Hindlimb muscle (tissue), 1 donor: ENCODE results near the gene SLC7A10. TPM values are rescaled to one million over a fixed set of nuclear protein-coding genes. Genes with fewer than 3 reads are reported as not detected.
"Not testable (repeated sequence)": the region's sequence is repeated elsewhere in the genome, so short reads cannot be mapped to it uniquely, and the experiment has no call there.

ENCODE experiments used
- DNase-seq: peaks from one replicate; pipeline ENCODE4 v3.0.0-alpha.2; 2013
- polyA plus RNA-seq: library from polyadenylated mRNA; unstranded; fragments of 120-200 nt; gene quantifications from one replicate; pipeline ENCODE4 v1.2.1, GENCODE V29; 2013; ENCODE audit not compliant: insufficient read length

The SLC7A10 gene
- polyA plus RNA-seq, 1 donor = 10.8 TPM

DNA sequence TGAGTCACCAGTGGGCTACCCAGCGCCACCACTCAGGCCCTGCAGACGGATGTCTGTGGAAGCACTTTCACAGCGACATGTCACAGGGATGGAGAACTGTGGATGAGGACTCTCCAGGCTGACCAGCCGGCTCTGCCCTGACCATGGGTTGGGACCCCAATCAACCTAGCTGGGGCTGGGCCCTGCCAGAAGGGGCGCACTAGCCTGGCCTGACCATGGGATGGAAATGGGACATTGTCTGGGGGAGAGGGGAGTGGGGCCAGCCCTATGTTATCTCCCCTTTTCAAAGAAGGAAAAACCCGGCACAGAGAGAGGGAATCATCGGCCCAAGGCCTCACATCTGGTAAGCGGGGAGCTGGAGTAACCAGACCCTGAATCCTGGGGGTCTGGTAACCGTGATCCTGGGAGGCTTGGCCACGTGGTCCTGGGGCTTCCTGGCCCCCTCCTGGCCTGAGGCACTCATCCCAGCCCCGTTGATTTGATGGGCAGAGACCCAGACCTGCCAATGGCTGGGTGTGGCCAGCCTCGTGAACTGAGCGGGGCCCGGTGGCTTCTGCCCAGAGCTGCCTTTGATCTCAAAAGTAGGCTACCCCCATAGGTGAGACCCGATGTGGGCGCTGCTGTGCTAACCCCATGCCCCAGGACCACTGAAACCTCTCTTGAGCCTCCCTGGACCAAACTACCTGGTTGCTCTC is 11.2 kb upstream of the SLC7A10 start:
- no peak for DNase-seq

DNA sequence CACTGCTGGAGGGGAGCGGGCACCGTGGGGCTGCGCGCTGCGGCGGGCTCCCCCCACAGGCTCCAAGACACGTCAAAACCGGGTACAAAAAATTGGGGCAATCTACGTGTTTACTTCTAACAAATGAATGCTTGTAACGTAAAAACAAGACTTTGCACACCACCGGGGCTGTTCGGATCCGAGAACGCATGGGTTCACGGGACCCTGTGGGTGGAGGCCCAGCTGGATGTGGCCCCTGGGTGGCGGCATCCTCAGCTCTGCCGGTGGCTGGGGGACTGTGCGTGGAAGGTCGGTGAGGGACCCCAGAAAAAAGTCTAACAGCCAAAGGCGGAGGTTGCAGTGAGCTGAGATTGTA is 10.3 kb upstream of the SLC7A10 start:
- no peak for DNase-seq

DNA sequence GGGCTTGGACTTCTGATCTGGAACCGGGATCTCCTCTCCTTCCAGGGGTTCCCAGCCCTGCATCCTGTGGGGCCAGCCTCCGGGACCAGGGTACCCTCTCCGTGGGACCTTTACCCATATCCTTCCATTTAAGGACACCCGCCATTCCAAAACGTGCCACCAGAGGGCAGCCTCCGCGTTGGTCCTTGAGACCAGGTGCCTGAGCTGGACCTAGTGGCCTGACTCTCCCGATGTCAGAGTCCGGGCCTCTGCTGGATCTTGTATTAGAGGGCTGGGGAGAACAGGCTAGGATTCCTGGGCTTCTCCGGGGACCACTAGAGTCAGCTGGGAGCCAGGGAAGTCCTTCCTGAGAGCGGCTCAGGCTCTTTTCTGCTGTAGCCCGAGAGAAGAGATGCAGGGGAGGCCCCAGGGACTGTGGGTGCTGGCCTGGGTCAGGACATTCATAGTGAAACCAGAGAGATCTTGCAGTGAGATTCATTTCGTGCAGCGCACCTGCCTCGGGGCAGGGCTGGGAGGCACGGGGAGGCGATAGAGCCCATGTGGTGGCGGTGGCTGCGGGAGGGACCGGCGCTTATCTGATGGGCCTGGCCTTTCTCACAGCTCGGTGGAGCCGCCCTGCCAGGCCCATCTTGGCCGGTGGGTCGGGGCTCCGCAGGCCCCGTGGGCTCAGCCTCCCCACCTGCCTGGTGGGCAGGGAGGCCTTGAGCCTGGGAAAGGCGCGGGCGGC is 9.8 kb upstream of the SLC7A10 start:
- DNase-seq = no peak

DNA sequence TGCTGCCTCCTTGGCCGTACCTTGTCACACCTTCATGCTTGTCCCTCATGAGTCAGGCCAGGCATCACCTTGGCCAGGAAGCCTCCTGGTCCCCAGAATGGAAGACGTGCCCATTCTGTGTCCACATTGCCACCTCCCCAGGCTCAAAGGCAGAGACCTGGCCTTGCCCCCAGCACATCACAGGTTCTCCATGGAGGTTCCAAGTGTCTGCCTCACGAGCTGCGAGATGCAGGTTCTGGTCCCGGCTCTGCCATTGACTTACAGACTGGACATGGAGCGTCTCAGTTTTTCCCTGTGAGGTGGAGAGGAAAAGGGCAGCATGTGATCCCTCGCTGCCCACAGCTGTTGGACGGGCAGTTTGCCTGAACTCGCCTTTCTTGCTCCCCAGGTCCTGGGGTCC is 9.1 kb upstream of the SLC7A10 start:
- DNase-seq = no peak

DNA sequence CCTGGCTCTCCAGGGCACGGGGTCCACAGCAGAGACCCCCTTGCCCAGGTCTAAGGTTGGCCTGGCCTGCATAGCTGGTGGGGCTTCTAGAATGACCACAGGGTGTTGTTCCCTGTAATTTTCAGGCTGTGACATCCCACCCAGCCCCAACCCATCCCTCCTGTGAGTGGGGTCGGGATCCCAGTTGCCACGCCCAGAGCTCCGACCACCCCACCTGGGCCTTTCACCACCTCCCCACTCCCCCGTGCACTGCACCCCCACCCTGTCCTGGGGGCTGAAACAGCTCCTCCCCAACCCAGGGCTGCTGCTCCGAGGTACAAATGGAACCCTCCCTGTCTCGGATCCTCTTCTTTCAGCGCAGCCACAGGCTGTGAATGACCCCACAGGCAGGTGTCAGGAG is 8.4 kb upstream of the SLC7A10 start:
- DNase-seq = no peak

DNA sequence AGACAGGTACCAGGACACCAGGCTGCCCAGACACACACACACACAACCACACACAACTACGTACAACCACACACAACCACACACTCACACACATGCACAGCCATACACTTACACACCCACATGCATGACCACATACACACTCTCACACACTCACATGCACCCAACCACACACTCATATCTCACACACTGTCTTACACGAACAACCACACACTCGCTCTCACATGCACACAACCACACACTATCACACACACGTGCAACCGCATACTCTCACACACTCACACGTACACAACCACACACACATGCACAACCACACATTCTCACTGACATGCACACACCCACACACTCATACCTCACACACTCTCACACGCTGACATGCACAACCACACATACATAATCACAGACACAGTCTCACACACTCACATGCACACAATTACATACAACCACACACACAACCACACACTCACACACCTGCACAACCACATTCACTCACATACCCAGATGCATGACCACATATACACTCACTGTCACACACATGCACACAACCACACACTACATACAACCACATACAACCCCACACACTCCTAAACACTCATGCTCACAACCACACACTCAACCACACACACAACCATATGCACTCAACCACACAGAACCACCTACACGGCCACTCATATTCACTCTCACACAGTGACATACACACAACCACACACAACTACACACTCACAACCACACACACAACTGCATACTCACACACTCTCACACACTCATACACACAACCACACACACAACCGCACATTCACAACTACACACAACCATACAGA is 7.6 kb upstream of the SLC7A10 start:
- DNase-seq = no peak

DNA sequence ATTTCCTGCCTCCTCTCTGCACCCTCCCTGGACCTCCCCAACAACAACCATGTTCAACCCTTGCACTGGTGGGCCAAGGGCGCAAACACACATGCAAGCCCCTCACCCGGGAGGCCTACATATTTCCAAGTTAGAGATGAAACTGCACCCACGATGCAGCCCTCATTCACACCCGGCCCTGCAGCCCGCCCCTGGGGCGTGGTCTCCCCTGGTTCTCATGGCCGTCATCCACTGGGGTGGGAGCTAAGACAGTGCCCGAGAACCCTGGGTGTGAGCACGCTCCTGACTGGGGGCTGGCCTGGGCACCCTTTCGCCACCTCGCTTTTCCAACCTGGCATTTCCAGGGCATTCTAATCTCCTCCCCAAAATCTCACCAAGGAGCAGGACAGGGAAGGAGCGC is 7.0 kb upstream of the SLC7A10 start:
- no peak for DNase-seq

DNA sequence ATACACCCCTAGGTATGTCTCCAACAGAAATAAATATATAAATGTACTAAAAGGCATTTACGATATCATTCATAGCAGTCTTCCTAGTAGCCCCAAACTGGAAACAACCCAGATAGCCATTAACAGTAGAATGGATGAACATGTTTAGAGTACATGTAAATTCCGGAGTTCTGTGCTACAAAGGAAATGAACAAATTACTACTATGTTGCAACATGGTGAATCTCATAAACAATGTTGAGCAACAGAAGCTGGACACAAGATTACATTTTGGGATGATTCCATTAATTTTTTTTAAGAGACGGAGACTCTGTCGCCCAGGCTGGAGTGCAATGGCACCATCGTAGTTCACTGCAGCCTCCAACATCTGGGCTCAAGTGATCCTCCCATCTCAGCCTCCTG is 5.9 kb upstream of the SLC7A10 start:
- no peak for DNase-seq

DNA sequence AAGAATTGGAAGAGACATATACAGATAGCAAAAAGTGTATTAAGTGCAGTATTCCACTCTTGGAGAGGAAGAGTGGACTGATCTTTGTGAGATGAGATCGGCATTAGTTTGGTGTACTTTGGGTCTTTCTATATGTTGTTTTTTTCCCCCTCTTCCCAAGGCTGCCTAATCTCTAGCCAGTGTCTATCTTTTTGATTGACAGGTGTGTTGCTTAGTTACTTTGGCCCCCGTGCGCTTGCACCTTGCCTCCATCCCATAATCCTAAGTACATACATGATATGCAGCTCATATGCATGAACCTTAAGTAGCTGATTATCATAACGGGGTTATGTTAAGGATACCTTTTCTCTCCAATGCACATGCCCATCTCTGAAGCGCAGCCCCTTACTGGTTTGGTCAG is 4.3 kb upstream of the SLC7A10 start:
- no peak for DNase-seq

DNA sequence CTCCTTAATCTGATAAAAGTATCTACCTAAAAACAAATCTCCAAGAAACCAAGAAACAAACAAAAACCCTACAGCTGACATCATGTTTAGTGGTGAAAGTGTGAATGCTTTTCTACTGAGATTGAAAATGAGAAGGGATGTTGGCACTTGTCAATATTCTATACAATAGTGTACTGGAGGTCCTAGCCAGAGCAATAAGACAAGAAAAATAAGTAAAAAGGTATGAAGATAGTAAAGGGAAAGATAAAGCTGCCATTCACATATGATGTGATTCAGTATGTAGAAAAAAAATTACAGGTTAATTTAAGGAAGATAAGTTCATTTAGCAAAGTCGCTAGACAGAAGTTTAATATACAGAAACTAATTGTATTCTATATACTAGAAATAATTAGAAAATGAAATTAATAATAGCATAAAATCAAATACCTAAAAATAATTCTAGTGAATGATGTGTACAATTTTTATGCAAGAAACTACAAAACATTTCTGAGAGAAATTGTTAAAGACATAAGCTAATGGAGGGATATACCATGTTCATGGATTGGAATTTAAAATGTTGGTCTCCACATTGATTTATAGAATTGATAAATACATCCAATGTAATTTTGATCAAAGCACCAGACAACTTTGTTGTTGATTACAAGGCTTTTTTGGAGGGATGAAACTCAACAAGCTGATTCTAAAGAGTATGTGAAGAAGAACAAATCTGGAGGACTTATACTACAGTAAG is 2.4 kb upstream of the SLC7A10 start:
- no peak for DNase-seq

DNA sequence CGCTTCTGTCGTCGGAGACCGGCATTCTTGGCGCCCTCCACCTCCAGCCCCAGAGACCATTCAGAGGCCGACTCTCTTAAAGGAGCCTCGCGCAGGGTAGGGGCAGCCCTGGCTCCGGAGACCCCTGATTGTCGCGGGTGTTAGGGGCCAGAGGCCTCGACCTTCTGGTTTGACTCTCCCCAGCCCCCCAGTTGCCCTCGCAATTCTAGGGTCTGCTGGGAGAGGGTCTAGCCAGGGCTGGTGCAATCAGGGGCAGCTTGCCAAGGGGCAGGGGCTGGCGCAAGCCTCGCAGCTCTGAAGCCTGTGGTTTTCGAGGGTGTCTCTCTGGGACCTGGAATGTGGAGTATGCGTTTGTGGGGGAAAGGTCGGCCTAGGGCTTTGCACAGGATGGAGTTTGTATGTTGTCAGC is 1.6 kb upstream of the SLC7A10 start:
- DNase-seq = no peak

DNA sequence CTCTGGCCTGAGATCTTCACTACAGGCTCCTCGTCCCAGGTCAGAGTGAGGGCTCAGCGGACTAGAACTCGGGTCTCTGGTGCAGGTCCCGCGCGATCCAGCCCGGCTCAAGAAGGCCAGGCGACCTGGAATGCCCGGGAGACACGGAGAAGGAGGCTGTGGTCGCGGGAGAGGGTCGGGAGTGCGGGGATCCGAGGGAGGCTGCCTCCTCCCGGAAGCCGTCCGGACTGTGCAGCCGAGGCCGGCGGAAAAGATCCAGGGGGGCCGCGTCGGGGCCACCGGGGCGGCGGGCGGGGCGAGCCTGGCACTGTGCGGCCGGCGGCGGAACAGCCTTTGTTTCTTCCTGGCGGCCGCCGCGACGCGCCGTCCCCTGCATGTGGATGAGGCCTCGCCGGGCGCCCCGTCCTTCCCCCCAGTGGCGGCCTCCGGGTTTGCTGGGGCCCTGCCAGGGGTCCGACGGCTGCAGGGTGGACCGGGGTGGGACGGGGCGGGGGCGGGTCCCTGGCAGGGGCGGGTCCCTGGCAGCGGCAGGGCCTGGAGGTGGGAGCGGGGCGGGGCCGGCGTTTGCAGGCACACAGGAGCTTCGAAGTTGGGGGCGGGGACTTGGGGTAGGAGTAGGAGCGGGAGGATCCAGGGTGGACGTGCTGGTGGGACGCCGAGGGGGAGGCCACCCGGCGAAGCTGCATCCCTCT is 1.0 kb upstream of the SLC7A10 start:
- DNase-seq = no peak

DNA sequence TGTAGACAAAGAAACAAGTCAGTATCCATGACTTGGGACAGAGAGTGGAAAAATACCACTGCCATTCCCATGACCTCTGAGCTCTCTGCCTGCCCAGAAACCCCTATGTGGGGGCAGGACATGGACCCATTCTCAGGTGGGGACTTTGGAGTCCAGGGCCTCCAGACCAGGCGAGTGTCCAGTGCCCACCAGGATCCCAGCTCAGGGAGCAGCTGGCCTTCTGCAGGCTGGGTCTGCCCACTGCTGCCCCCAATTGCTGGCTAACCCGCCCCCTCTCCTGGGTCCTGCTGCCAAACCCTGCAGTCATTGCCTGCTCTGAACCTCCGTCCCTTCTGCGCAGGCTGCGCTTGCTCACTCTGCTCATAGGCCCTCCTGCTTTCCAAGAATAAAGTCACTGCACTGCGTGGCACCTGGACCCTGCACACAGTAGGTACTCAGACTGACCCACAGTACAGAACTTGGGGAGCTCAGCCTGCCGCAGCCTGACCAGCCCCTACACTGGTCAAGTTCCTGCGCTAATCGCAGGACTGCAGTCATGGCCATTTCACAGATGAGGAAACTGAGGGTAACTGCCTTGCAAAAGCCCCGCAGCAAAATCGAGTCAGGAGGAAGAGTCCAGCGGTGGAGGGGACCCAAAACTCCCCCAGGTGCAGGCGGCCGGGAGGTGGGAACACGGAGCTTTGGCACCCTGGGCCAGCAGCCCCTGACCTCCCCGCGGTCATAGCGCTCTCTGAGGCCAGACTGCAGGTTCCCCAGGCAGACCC is 774 bp downstream of the SLC7A10 start:
- no peak for DNase-seq

DNA sequence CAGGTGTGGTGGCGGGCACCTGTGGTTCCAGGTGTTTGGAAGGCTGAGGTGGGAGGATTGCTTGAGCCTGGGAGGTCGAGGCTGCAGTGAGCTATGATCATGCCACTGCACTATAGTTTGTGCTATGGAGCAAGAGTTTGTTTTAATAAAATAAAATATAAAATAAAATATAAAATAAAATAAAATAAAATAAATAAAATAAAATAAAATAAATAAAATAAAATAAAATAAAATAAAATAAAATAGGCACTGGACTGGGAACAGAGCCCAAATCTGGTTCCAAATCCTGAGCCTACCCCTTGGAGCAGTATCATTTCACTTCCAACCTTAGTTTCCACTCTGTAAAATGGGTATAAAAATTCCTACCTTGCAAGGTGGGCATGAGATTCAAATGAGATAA is 3.4 kb downstream of the SLC7A10 start:
- not testable (repeated sequence) for DNase-seq

DNA sequence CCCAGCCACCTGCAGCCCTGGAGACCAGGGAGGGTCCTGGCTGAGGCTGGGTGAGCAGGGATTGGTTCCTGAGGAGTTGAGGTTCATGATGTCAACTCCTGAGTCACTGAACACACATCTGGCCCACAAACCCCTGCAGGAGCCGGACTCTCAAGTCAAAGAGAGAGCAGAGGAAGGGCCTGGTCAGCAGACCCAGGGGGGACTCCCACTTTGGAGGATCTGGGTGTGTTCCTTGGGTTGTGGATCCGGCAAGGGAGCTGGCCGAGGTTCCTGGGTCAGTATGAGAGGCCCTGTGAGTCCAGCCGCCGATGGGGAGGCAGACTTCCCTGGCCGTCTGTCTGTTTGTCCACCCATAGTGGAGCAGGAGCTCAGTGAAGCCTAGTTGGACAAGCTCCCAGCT is 4.0 kb downstream of the SLC7A10 start:
- DNase-seq = no peak

DNA sequence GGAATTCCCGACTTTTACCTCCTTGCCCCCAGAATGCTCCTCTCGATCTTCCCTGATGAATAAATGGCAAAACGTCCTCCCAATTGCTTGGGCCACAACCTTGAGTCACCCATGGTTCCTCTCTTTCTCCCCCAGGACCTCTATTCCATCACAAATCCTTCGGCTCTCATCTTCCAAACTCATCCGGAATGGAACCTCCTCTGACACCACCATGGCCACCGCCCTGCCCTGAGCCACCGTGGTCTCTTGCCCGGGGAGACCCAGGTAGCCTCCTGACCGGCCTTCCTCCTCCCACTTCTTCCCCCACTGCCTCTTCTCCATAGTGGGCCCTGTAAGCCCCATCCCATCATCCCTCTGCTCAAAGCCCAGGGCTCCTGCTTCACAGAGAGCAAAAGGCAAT is 4.9 kb downstream of the SLC7A10 start:
- DNase-seq = no peak

DNA sequence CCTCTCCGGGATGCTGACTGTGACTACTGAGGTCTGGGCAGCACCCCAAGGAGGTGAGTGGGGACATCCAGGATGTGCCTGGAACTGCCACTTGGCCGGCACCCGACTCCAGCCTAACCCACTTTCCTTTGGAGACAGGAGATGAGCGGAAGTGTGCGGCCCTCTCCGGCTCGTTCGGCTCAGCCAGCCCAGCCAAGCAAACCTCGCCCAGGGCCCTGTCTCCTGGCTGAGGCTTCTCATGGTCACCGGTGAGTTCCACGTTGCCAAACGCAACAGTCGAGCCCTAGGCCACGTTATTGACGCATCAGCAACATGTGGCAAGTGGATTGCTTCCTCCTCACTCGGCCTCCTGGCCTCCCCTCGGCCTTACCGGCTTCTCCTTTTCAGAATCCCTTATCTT is 5.5 kb downstream of the SLC7A10 start:
- no peak for DNase-seq

DNA sequence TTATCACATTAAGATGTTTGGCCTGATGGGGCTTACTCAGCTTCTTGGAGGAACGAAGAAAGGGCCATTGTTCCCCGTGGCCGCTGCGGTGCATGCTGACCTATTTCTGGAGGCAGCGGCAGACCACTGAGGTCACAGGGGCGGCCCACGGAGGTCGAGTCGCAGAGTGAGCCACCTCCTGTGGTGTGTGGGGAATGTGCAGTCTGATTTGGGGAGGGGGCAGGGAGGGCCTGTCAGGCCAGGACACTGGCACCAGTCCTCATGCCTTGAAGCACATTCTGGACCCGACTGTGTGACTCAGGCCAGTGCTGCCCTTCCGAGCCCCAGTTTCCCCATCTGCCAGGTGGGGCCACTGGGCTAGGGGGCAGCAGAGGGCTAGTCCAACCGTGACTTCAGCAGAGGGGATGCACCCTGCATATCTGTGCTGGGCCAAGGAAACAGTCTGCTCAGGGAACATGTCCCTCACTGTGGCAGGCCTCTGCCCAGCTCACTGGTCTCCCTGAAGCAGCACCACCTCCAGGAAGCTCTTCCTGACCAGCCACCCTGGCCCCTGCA is 6.3 kb downstream of the SLC7A10 start:
- DNase-seq = no peak

DNA sequence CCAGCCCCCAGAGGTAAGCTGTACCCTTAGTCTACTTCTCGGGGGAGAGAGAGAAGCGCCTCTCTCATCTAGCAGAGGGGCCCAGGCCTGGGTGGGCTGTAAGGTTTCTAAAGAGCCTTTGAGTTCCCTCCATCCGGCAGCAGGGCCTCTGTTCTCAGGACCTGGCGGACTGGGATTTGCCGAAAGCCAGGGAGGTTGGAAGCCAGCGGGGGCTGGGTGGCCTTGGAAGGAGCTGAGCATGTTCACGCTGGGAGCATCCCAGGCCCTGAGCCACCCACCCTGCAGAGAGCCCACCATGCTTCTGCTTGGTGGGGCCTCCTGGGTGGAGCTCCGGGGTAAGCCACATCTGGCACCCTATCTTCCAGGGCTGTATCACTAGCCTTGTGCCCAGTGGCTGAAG is 7.8 kb downstream of the SLC7A10 start:
- no peak for DNase-seq

DNA sequence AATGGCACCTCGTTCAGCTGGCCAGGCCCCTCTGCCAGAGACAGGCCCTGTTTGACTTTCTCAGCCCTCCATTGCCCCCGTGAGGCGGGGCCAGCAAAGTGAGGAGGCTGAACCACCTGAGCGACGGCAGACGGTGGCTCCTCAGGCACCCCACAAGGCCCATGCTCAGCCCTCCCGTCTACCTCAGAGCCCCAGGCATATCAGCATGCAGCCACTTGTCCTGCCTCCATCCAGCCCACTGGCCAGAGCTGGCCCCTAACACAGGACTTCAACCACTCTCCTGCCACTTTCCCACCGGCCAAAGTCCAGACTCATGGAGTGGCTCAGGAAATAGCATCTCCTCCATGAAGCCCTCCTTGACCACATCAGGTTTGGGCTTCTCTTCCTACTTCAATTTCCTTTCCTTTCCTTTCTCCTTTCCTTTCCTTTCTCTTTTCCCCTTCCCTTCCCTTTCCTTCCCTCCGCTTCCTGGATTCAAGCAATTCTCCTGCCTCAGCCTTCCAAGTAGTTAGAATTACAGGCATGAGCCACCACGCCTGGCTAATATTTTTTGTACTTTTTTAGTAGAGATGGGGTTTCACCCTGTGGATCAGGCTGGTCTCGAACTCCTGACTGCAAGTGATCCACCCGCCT is 9.3 kb downstream of the SLC7A10 start:
- no peak for DNase-seq
